WI38 (cell line): ENCODE data around the gene TMEM8B.

Experiments used
- H3K4me3 ChIP-seq: 2 replicates; pipeline ENCODE4 v1.5.1; 2011; ENCODE audit warnings: low read depth, mild to moderate bottlenecking, control low read depth, low read length
- TF ChIP-seq, protein P1 (sequence below): IDR thresholded peaks from 2 replicates; pipeline ENCODE4 v1.5.1; 2012; ENCODE audit warnings: low read depth, mild to moderate bottlenecking, control low read depth, low read length

Gene TMEM8B

DNA sequence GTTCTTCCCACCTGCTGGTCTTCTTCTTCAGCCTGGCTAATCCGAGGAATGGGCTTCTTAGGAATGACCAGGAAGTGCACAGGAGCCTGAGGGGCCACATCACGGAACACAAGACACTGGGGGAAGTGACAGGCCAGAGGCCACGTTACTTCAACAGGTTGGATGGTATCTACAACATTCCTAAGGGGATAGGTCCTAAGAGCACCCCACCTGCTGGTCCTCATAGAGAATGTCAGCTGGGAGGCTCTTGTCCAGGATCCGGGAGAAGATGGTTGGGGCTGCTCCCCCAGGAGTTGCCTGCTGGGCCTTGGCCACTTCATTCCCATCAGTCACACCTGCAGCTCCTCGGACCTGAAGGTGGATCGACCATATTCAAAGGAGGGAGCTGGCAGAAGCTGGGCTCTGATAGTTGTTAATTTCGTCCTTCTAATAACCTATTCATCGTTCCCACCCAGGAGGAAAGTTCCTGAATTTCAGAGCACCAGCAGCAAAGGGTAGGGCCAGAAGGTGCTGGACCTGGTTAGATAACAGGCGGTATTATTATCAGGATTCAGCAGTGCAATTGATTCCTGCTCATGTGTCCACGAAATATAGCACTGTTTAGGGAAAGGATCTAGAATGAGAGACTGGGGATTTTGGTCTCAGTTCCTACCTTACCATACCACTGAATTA is 15.5 kb upstream of the TMEM8B start:
- TF ChIP-seq, protein P1, sequence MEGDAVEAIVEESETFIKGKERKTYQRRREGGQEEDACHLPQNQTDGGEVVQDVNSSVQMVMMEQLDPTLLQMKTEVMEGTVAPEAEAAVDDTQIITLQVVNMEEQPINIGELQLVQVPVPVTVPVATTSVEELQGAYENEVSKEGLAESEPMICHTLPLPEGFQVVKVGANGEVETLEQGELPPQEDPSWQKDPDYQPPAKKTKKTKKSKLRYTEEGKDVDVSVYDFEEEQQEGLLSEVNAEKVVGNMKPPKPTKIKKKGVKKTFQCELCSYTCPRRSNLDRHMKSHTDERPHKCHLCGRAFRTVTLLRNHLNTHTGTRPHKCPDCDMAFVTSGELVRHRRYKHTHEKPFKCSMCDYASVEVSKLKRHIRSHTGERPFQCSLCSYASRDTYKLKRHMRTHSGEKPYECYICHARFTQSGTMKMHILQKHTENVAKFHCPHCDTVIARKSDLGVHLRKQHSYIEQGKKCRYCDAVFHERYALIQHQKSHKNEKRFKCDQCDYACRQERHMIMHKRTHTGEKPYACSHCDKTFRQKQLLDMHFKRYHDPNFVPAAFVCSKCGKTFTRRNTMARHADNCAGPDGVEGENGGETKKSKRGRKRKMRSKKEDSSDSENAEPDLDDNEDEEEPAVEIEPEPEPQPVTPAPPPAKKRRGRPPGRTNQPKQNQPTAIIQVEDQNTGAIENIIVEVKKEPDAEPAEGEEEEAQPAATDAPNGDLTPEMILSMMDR: 0 out of 2 replicates have a peak, but pooled peaks have one; percentile 12
- H3K4me3 ChIP-seq: no peak overlapping the region; the same call in 1 of the 2 replicates

DNA sequence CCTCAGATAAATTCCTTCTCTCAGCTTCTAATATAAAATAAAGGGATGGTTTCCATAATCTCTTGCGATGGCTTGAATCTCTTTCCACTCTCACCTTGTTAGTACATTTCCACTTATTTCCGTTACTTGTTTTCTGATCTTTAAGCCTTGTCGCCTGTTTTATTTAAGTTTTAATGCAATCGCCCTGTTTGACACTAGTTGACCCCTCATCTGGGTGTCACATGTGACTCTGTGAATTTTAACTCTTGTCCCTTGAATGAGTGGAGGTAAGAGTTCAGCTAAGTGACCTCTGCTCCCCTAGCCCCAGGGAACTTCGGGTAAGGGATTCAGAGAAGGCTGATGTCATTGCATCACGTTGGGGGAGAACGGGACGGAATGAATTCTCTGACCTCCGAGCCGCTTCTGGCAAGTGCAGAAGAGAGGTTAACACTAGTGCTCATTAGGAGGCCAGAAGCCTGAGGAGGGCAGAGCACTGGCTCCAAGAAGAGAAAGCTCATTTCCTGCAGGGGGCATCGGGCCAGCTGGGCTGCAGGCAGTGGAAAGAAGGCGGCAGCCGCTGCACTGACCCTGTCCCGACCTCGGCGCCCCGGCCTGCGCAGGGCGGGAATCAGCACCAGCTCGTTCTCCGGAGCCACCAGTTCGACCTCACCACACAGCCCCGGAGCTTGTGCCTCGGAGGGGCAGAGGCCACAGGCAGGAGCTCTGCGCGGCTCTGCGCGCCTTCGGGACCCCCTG is 14.8 kb upstream of the TMEM8B start:
- peak overlapping the region; percentile 81 for H3K4me3 ChIP-seq
- TF ChIP-seq, protein P1: peak; percentile 28; the same call in 1 of the 2 replicates

DNA sequence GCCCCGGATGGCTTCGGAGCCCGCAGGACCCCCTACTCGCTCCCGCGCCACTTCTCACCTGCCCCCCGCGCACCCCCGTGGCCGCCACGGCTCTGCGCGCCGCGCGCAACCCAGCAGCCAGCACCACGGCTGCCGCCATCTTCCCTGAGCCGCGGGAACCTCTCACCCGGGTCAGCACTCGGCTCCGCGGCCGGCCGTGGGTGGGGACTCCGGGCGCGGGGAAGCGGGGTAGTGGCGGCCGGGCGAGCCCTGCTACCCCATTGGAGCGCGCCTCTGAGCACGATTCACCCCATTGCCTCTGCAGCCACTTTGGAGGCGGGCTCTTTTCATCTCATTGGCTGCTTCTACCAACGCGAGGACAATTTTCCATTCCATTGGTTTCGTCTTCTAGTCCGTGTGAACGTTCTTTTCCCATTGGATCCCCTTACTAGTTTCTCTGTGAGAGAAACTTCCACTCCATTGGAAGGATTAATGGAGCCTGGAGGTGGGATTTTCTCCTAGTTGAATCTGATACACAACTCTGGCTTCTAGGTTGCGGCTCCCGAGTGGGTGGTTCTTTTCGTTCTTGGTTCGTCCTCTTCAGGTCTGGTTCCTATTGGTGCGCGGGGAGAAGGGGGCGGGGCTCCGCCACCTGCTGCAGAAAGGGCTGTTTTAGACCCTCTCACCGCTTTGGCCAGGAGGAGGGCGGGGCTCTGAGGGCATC is 14.0 kb upstream of the TMEM8B start, which contains the start of gene HINT2:
TSS of gene HINT2 (minus strand) at position 202 of the 703 bp plus-strand sequence. CDS start at position 139, 63 bp downstream.
- H3K4me3 ChIP-seq: peak within 1 kb of the TSS; percentile 81
- TF ChIP-seq, protein P1: no peak

DNA sequence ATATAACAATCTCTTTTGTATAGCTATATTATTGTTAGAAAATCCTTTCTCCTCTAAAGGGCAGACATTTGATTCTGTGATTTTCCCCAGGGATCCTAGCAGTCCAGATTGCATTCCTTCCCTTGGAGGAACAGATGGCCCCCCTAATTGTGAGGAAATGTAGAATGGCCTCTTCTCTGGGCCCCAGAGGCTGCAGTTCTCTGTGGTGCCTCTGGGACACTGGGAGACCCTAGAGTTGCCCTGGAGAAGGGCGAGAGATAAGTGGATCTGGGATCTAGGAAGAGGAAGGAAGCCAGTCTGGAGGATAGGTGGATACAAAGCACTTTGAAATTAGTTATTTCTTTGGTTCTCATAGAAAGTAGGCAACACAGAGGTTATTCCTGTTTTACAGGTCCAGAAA is 12.3 kb upstream of the TMEM8B start:
- TF ChIP-seq, protein P1: 0 out of 2 replicates have a peak, but pooled peaks have one; percentile 3
- no peak overlapping the region for H3K4me3 ChIP-seq

DNA sequence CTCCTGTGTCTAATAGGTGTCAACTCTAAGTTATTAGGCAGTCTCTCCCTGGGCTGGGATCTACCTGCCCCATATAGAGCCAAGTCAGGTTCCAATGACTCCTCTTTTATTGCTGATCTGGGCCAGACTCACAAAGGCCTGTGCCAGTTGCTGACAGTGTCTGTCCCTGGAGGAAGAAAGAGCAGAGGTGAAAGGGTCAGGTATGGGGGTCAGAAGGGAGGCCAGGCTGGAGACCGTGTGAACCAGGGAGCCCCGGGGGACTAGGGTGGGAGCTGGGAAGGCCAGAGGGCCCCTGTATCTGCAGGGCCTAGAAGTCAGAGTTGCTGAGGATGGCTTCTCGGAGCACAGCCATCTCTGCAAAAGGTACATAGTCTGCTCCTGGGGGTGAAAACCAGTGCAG is 10.7 kb upstream of the TMEM8B start:
- no peak overlapping the region for H3K4me3 ChIP-seq
- TF ChIP-seq, protein P1: no peak

DNA sequence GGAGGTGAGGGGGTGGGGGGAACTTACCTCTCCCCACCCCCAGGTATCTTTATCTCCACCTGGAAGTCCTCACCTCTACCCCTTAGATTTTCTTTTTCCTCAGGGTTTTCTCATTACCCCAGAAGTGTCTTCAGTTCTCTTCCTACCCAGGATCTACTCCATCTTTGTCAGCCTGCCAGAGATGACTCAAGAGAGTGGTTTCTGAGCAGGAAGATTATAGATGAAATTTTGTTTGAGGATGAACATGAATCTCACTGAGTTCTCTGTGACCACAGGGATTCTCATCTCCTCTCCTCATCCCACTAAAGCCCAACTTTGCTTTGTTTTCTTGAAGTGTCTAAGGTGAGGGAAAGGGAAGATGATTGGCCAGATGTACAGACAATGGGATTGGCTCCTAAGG is 9.0 kb upstream of the TMEM8B start:
- TF ChIP-seq, protein P1: no peak
- H3K4me3 ChIP-seq: no peak overlapping the region
